ENCODE results near the gene SLMAP.

The SLMAP gene

DNA sequence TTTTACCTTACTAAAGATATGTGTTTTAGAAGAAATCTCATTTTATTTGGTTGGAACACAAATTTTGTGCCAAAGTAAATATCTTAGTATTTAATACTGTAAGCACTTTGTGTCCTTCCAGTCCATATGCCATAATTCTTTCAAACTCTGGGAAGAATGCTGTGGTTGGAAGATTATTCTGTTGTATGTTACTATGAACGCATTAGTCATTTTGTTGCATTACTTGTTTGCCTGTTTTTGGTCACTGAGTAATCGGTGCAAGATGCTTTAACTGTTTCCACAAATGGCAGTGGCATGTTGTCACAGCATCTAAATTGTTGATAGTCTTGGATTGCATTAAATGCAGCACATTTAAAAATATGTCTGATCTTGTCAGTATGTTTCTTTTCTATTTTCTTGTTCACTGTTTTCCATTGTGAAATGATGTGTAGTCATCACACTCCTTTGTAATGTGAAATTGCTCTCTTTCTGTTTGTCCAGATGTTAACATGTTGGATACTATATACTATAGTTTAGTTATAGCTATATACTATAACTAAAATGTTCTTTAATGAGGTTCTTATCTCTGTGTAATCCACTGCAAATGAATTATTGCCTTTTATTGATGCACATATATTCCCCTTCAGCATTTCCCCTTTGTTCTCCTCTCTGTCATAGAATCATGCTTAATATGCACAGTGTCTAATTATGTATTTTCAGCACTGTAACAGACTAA lies 162.2 kb downstream of the SLMAP start:
- no peak overlapping the region for H3K27ac ChIP-seq (ENCODE audit: low read length)
- H4K20me1 ChIP-seq (ENCODE audit: insufficient read depth, low read length): no peaks in the 10 kb centered on the region
- no peaks in the 10 kb centered on the region for H3K4me1 ChIP-seq (ENCODE audit: low read length)
- H3K4me2 ChIP-seq (ENCODE audit: low read depth, low read length): no peak overlapping the region
- TF ChIP-seq EZH2phosphoT487 (IDR thresholded peaks at IDR 0.05; ENCODE audit: low read length) (no peak), EZH2 (optimal IDR thresholded peaks at IDR 0.05; ENCODE audit: low read depth, low read length) (no peak)
- TF ChIP-seq, protein P1, sequence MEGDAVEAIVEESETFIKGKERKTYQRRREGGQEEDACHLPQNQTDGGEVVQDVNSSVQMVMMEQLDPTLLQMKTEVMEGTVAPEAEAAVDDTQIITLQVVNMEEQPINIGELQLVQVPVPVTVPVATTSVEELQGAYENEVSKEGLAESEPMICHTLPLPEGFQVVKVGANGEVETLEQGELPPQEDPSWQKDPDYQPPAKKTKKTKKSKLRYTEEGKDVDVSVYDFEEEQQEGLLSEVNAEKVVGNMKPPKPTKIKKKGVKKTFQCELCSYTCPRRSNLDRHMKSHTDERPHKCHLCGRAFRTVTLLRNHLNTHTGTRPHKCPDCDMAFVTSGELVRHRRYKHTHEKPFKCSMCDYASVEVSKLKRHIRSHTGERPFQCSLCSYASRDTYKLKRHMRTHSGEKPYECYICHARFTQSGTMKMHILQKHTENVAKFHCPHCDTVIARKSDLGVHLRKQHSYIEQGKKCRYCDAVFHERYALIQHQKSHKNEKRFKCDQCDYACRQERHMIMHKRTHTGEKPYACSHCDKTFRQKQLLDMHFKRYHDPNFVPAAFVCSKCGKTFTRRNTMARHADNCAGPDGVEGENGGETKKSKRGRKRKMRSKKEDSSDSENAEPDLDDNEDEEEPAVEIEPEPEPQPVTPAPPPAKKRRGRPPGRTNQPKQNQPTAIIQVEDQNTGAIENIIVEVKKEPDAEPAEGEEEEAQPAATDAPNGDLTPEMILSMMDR (IDR thresholded peaks at IDR 0.05; ENCODE audit: low read length): no peak
- H3K9me2 ChIP-seq (replicated peaks; ENCODE audit: insufficient read depth, low read length): no peaks in the 10 kb centered on the region
- no peak overlapping the region for H3K4me3 ChIP-seq (ENCODE audit: low read length)
- DNase-seq: no peak
- H3K79me2 ChIP-seq (ENCODE audit: low read length): no peaks in the 10 kb centered on the region
- no peak overlapping the region for H2AFZ ChIP-seq (ENCODE audit: low read length)
- no peaks in the 10 kb centered on the region for H3K27me3 ChIP-seq (replicated peaks; ENCODE audit: insufficient read depth, low read length)
- H3F3A ChIP-seq (ENCODE audit: insufficient read depth, low read length): no peaks in the 10 kb centered on the region
- no peak overlapping the region for H3K9ac ChIP-seq (ENCODE audit: low read length)
- no peaks in the 10 kb centered on the region for H3K36me3 ChIP-seq (replicated peaks; ENCODE audit: insufficient read depth, low read length)
- H3K9me3 ChIP-seq (replicated peaks; ENCODE audit: insufficient read depth, low read length): no peaks in the 10 kb centered on the region

DNA sequence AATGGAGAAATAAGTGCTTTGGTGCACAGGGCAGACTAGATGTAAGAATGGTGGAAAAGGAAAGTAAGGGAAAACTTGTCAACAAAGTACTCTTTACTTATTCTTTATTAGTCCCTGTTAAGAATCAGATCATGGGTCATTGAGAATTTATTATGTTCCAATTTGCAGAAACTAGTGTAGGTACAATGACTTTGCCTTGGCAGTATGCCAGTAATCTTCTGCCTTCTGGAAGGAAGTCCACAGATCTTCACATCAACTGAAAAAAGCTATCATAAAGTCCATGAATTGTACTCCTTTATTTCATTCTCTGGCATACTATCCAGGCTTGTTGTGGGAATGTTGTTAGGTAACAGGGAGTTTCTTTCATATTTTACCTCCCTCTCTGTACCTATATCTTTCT lies 163.9 kb downstream of the SLMAP start:
- no peak for DNase-seq
- no peaks in the 10 kb centered on the region for H3K9me2 ChIP-seq (replicated peaks; ENCODE audit: insufficient read depth, low read length)
- no peak for TF ChIP-seq EZH2 (optimal IDR thresholded peaks at IDR 0.05; ENCODE audit: low read depth, low read length)
- TF ChIP-seq, protein P1 (IDR thresholded peaks at IDR 0.05; ENCODE audit: low read length): no peak
- TF ChIP-seq EZH2phosphoT487 (IDR thresholded peaks at IDR 0.05; ENCODE audit: low read length): no peak
- no peaks in the 10 kb centered on the region for H3F3A ChIP-seq (ENCODE audit: insufficient read depth, low read length)
- H3K4me1 ChIP-seq (ENCODE audit: low read length): no peaks in the 10 kb centered on the region
- H3K4me3 ChIP-seq (ENCODE audit: low read length): no peak overlapping the region
- H3K9ac ChIP-seq (ENCODE audit: low read length): no peak overlapping the region
- no peaks in the 10 kb centered on the region for H3K79me2 ChIP-seq (ENCODE audit: low read length)
- no peaks in the 10 kb centered on the region for H4K20me1 ChIP-seq (ENCODE audit: insufficient read depth, low read length)
- no peaks in the 10 kb centered on the region for H3K36me3 ChIP-seq (replicated peaks; ENCODE audit: insufficient read depth, low read length)
- H3K27me3 ChIP-seq (replicated peaks; ENCODE audit: insufficient read depth, low read length): no peaks in the 10 kb centered on the region
- no peaks in the 10 kb centered on the region for H3K9me3 ChIP-seq (replicated peaks; ENCODE audit: insufficient read depth, low read length)
- H3K4me2 ChIP-seq (ENCODE audit: low read depth, low read length): no peak overlapping the region
- no peak overlapping the region for H3K27ac ChIP-seq (ENCODE audit: low read length)
- no peak overlapping the region for H2AFZ ChIP-seq (ENCODE audit: low read length)

DNA sequence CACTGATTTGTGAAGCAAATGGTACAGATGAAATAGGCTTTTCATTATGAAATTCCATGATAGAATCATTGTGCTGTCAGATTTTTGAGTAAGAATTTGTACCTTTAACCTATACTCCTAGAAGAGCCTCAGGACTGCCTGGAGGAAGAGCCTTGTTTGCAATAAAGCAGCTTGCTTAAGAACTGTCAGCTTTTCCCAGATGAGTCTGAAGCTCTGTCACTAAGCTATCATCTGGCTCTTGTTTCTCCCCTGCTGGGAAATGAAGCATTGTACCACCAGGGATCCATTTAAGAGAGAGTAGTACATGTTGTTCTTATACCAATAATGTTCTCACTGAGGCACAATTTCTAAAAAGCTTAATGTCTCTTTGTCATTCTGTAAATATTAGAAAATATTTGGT lies 167.0 kb downstream of the SLMAP start:
- no peaks in the 10 kb centered on the region for H4K20me1 ChIP-seq (ENCODE audit: insufficient read depth, low read length)
- no peak overlapping the region for H3K27ac ChIP-seq (ENCODE audit: low read length)
- no peaks in the 10 kb centered on the region for H3K36me3 ChIP-seq (replicated peaks; ENCODE audit: insufficient read depth, low read length)
- H3K4me1 ChIP-seq (ENCODE audit: low read length): no peaks in the 10 kb centered on the region
- H3K9me2 ChIP-seq (replicated peaks; ENCODE audit: insufficient read depth, low read length): no peaks in the 10 kb centered on the region
- H3F3A ChIP-seq (ENCODE audit: insufficient read depth, low read length): no peaks in the 10 kb centered on the region
- no peak for DNase-seq
- H3K4me2 ChIP-seq (ENCODE audit: low read depth, low read length): no peak overlapping the region
- no peak overlapping the region for H3K4me3 ChIP-seq (ENCODE audit: low read length)
- H3K79me2 ChIP-seq (ENCODE audit: low read length): no peaks in the 10 kb centered on the region
- no peak for TF ChIP-seq EZH2phosphoT487 (IDR thresholded peaks at IDR 0.05; ENCODE audit: low read length)
- TF ChIP-seq, protein P1 (IDR thresholded peaks at IDR 0.05; ENCODE audit: low read length): no peak
- TF ChIP-seq EZH2 (optimal IDR thresholded peaks at IDR 0.05; ENCODE audit: low read depth, low read length): no peak
- H3K27me3 ChIP-seq (replicated peaks; ENCODE audit: insufficient read depth, low read length): no peaks in the 10 kb centered on the region
- H2AFZ ChIP-seq (ENCODE audit: low read length): no peak overlapping the region
- H3K9me3 ChIP-seq (replicated peaks; ENCODE audit: insufficient read depth, low read length): no peaks in the 10 kb centered on the region
- H3K9ac ChIP-seq (ENCODE audit: low read length): no peak overlapping the region

Measured in MM.1S (cell line).